IMR-90 (cell line): ENCODE measurements around the gene KCNAB1. TPM values are rescaled to one million over a fixed set of nuclear protein-coding genes. Genes with fewer than 3 reads are reported as not detected.

Source experiments
- ATAC-seq: fragments of 200-7000 bp; cut with Tn5 transposase; 2 replicates; pipeline ENCODE4 v1.9.1; 2020; ENCODE audit warnings: low read depth, mild to moderate bottlenecking, moderate library complexity
- BruUV-seq: library from RNA; stranded (reverse); fragments of 400-500 nt; replicated peaks from 2 replicates; lab custom pipeline; 2021; lab: Mats Ljungman, UMichigan
- CTCF ChIA-PET: fragments of 300-600 bp; formaldehyde crosslinking; extraction: SDS; loops from one replicate; lab custom pipeline; 2021; ENCODE audit warnings: antibody characterized with exemption; lab: Yijun Ruan, JAX
- POLR2A ChIA-PET: fragments of 300-600 bp; sonication (Branson Sonifier 250); formaldehyde crosslinking; loops from one replicate; lab custom pipeline; 2022; ENCODE audit warnings: antibody characterized with exemption; ENCODE audit not compliant: unreplicated experiment; lab: Charles Lee
- DNase-seq: peaks from one replicate; pipeline ENCODE4 v3.0.0; 2013
- H2AFZ ChIP-seq: replicated peaks from 2 replicates; pipeline ENCODE3; 2013; ENCODE audit warnings: low read length, mild to moderate bottlenecking; ENCODE audit not compliant: poor library complexity
- H2AK5ac ChIP-seq: 2 replicates; pipeline ENCODE4 v1.6.1; 2013; ENCODE audit warnings: low read depth, low read length, inconsistent platforms
- H2AK9ac ChIP-seq: replicated peaks from 2 replicates; pipeline ENCODE3; 2013; ENCODE audit warnings: mild to moderate bottlenecking, low read depth, low read length, moderate library complexity; ENCODE audit not compliant: poor library complexity
- H2BK120ac ChIP-seq: 2 replicates; pipeline ENCODE4 v1.6.1; 2013; ENCODE audit warnings: low read depth, low read length, inconsistent platforms
- H2BK15ac ChIP-seq: 3 replicates; pipeline ENCODE4 v1.6.1; 2013; ENCODE audit warnings: low read depth, low read length, inconsistent platforms
- H2BK20ac ChIP-seq: 2 replicates; pipeline ENCODE4 v1.6.1; 2013; ENCODE audit warnings: low read depth, mild to moderate bottlenecking, inconsistent platforms, low read length, moderate library complexity
- H2BK5ac ChIP-seq: 2 replicates; pipeline ENCODE4 v1.6.1; 2013; ENCODE audit warnings: mild to moderate bottlenecking, low read depth, low read length, inconsistent platforms; ENCODE audit not compliant: poor library complexity, severe bottlenecking
- H3K14ac ChIP-seq: replicated peaks from 2 replicates; pipeline ENCODE4 v1.6.1; 2013; ENCODE audit warnings: low read depth, low read length, inconsistent platforms
- H3K18ac ChIP-seq: 2 replicates; pipeline ENCODE4 v1.6.1; 2013; ENCODE audit warnings: low read depth, low read length, control low read depth
- H3K23ac ChIP-seq: 2 replicates; pipeline ENCODE4 v1.6.1; 2013; ENCODE audit warnings: low read depth, low read length, inconsistent platforms
- H3K27ac ChIP-seq: 2 replicates; pipeline ENCODE4 v1.5.1; 2013; ENCODE audit warnings: mild to moderate bottlenecking, control low read depth, low read length; ENCODE audit not compliant: insufficient read depth
- H3K27me3 ChIP-seq: 2 replicates; pipeline ENCODE4 v1.6.1; 2013; ENCODE audit warnings: low read length; ENCODE audit not compliant: control insufficient read depth, insufficient read depth
- H3K36me3 ChIP-seq: 2 replicates; pipeline ENCODE4 v1.6.1; 2013; ENCODE audit warnings: low read length, mixed read lengths; ENCODE audit not compliant: control insufficient read depth, insufficient read depth
- H3K4ac ChIP-seq: 2 replicates; pipeline ENCODE4 v1.6.1; 2013; ENCODE audit warnings: low read depth, low read length, inconsistent platforms
- H3K4me1 ChIP-seq: 2 replicates; pipeline ENCODE4 v1.6.1; 2013; ENCODE audit warnings: low read length, mixed read lengths; ENCODE audit not compliant: control insufficient read depth, insufficient read depth
- H3K4me2 ChIP-seq: 2 replicates; pipeline ENCODE4 v1.6.1; 2013; ENCODE audit warnings: low read depth, mild to moderate bottlenecking, control low read depth, low read length, moderate library complexity
- H3K4me3 ChIP-seq: 2 replicates; pipeline ENCODE4 v1.5.1; 2013; ENCODE audit warnings: low read depth, mild to moderate bottlenecking, control low read depth, low read length, moderate library complexity; ENCODE audit not compliant: insufficient read depth
- H3K56ac ChIP-seq: 2 replicates; pipeline ENCODE4 v1.6.1; 2013; ENCODE audit warnings: low read length, inconsistent platforms; ENCODE audit not compliant: insufficient read depth; ENCODE audit errors: extremely low read depth
- H3K79me1 ChIP-seq, 2 experiments: 2 replicates each; pipeline ENCODE4 v1.6.1; 2013; ENCODE audit warnings: low read length in 2 of 2, inconsistent platforms in 1 of 2, low read depth in 1 of 2
- H3K9ac ChIP-seq: 2 replicates; pipeline ENCODE4 v1.6.1; 2013; ENCODE audit warnings: low read depth, low read length, control low read depth
- H3K9me1 ChIP-seq: 2 replicates; pipeline ENCODE4 v1.6.1; 2013; ENCODE audit warnings: low read length, inconsistent platforms; ENCODE audit not compliant: insufficient read depth
- H3K9me3 ChIP-seq: 2 replicates; pipeline ENCODE4 v1.6.1; 2013; ENCODE audit warnings: low read length; ENCODE audit not compliant: control insufficient read depth, insufficient read depth
- H4K20me1 ChIP-seq: 2 replicates; pipeline ENCODE4 v1.6.1; 2013; ENCODE audit warnings: low read length, inconsistent platforms; ENCODE audit not compliant: insufficient read depth
- H4K5ac ChIP-seq: 2 replicates; pipeline ENCODE4 v1.6.1; 2013; ENCODE audit warnings: mild to moderate bottlenecking, low read depth, low read length, control low read depth
- H4K8ac ChIP-seq, 2 experiments: 2 replicates each; pipeline ENCODE4 v1.6.1; 2013; ENCODE audit warnings: low read depth in 2 of 2, low read length in 2 of 2, control low read depth in 1 of 2, inconsistent platforms in 1 of 2
- H4K91ac ChIP-seq: 2 replicates; pipeline ENCODE4 v1.6.1; 2013; ENCODE audit warnings: low read depth, low read length, inconsistent platforms; ENCODE audit not compliant: insufficient read depth
- BHLHE40 ChIP-seq: fragments of 150-350 bp; IDR thresholded peaks from 2 replicates; pipeline ENCODE4 v1.6.1; 2016; ENCODE audit warnings: mild to moderate bottlenecking, low read depth, low read length
- CEBPB ChIP-seq: IDR thresholded peaks from 2 replicates; pipeline ENCODE4 v1.6.1; 2012; ENCODE audit warnings: low read depth, low read length, improper control_type of control experiment
- CHD1 ChIP-seq: IDR thresholded peaks from 2 replicates; pipeline ENCODE4 v1.6.1; 2012; ENCODE audit warnings: low read depth, low read length, improper control_type of control experiment
- FOS ChIP-seq: fragments of 150-350 bp; IDR thresholded peaks from 2 replicates; pipeline ENCODE4 v1.6.1; 2016; ENCODE audit warnings: low read depth, low read length
- MAFK ChIP-seq: IDR thresholded peaks from 2 replicates; pipeline ENCODE4 v1.6.1; 2012; ENCODE audit warnings: low read depth, low read length, improper control_type of control experiment
- MAZ ChIP-seq: IDR thresholded peaks from 2 replicates; pipeline ENCODE4 v1.6.1; 2012; ENCODE audit warnings: low read depth, mild to moderate bottlenecking, low read length, improper control_type of control experiment, moderate library complexity, borderline replicate concordance
- MXI1 ChIP-seq: IDR thresholded peaks from 2 replicates; pipeline ENCODE4 v1.6.1; 2012; ENCODE audit warnings: low read depth, mild to moderate bottlenecking, low read length, moderate library complexity, borderline replicate concordance
- NFE2L2 ChIP-seq: fragments of 150-350 bp; IDR thresholded peaks from 2 replicates; pipeline ENCODE4 v1.6.1; 2016; ENCODE audit warnings: low read depth, mild to moderate bottlenecking, low read length
- POLR2A ChIP-seq: IDR thresholded peaks from 2 replicates; pipeline ENCODE4 v1.6.1; 2012; ENCODE audit warnings: mild to moderate bottlenecking, low read depth, low read length
- RAD21 ChIP-seq: IDR thresholded peaks from 2 replicates; pipeline ENCODE4 v1.6.1; 2012; ENCODE audit warnings: low read length, improper control_type of control experiment
- RCOR1 ChIP-seq: IDR thresholded peaks from 2 replicates; pipeline ENCODE4 v1.6.1; 2012; ENCODE audit warnings: mild to moderate bottlenecking, low read length, improper control_type of control experiment; ENCODE audit not compliant: insufficient replicate concordance
- RFX5 ChIP-seq: IDR thresholded peaks from 2 replicates; pipeline ENCODE4 v1.8.0; 2012; ENCODE audit warnings: low read depth, mild to moderate bottlenecking, low read length, moderate library complexity
- SMC3 ChIP-seq: fragments of 150-350 bp; IDR thresholded peaks from 2 replicates; pipeline ENCODE4 v1.6.1; 2016; ENCODE audit warnings: low read depth, mild to moderate bottlenecking, antibody characterized with exemption, low read length, moderate library complexity
- dilution Hi-C: fragments of 300-500 bp; cut with HindIII; formaldehyde crosslinking; loops from one replicate; pipeline ENCODE4 v1.14.3; 2018; ENCODE audit warnings: low sequenced_read_pairs; ENCODE audit not compliant: unreplicated experiment
- in situ Hi-C: fragments of 300-500 bp; cut with MboI; formaldehyde crosslinking; loops from 3 replicates; pipeline ENCODE4 v1.14.3; 2019; ENCODE audit warnings: low sequenced_read_pairs, inconsistent platforms, mixed read lengths
- intact Hi-C: fragments of 100-400 bp; cut with micrococcal nuclease; formaldehyde crosslinking; loops from 2 replicates; pipeline ENCODE4 v1.10.0; 2022
- polyA plus RNA-seq, 3 experiments: library from polyadenylated mRNA; depleted of rRNA; stranded (reverse); fragments of >200 nt; gene quantifications; 2 replicates each; pipeline ENCODE4 v1.2.3, GENCODE V29; 2012; ENCODE audit warnings: low replicate concordance in 1 of 3
- total RNA-seq: library from RNA; depleted of rRNA; stranded (reverse); fragments of >200 nt; gene quantifications from 2 replicates; pipeline ENCODE4 v1.2.3, GENCODE V29; 2012
- TF ChIP-seq, protein P1 (sequence below): fragments of 150-350 bp; IDR thresholded peaks from 2 replicates; pipeline ENCODE4 v1.6.1; 2016; ENCODE audit warnings: low read depth, mild to moderate bottlenecking, low read length, moderate library complexity, borderline replicate concordance
- TF ChIP-seq, protein P2 (sequence below): conservative IDR thresholded peaks from 2 replicates; pipeline ENCODE4 v1.5.1; 2012; ENCODE audit warnings: mild to moderate bottlenecking, low read depth, low read length, improper control_type of control experiment
- TF ChIP-seq, protein P3 (sequence below): fragments of 150-350 bp; IDR thresholded peaks from 2 replicates; pipeline ENCODE4 v1.6.1; 2017; ENCODE audit warnings: mild to moderate bottlenecking, antibody characterized with exemption, low read length, low read depth

KCNAB1 gene
- total and polyA plus RNA-seq, 2 of the 4 experiments (the other 2 are of a cell fraction): under 0.01 to 0.07 TPM

DNA sequence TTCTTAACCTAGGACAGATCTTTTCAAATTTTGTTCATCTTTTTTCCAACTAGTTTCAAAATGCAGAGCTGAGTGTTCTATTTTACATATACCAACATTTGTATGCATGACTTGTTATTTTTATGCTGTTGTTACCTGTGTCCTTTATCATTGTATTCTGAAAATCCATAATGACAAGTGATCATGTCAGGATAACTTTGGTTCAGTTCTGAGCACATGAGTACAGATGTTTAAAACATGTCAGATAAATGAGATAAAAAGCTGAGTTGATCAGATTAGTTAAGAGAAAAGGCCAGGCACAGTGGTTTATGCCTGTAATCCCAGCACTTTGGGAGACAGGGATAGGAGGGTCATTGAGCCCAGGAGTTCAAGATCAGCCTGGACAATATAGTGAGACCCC, 229.6 kb downstream of the KCNAB1 start:
- H3K4me3 ChIP-seq: no peak overlapping the region
- H2BK120ac ChIP-seq: no peak overlapping the region
- no peak for DNase-seq
- POLR2A ChIA-PET: no interaction called here
- no peak overlapping the region for H2BK5ac ChIP-seq
- no peak overlapping the region for H2BK15ac ChIP-seq
- H3K27me3 ChIP-seq: peaks cover 3% of the 10 kb centered on the region; the same call in 1 of the 2 replicates
- no peak overlapping the region for H3K18ac ChIP-seq
- no peak for ATAC-seq
- H3K27ac ChIP-seq: no peak overlapping the region
- CTCF ChIA-PET: interaction anchor here (0.8 kb wide), 1 partner anchor 11 kb away, joined by 3 read pairs; no protein-coding TSS in a partner anchor
- no peaks in the 10 kb centered on the region for H3K9me3 ChIP-seq
- no peak overlapping the region for H3K23ac ChIP-seq
- no peak overlapping the region for H2AFZ ChIP-seq
- no peaks in the 10 kb centered on the region for H3K9me1 ChIP-seq
- H3K14ac ChIP-seq: no peak overlapping the region
- H4K8ac ChIP-seq: no peak overlapping the region
- no peak for TF ChIP-seq CHD1
- no peak for TF ChIP-seq CEBPB
- no peak for TF ChIP-seq BHLHE40
- TF ChIP-seq NFE2L2: no peak
- no peak for TF ChIP-seq FOS
- no peak for TF ChIP-seq RFX5
- TF ChIP-seq, protein P1, sequence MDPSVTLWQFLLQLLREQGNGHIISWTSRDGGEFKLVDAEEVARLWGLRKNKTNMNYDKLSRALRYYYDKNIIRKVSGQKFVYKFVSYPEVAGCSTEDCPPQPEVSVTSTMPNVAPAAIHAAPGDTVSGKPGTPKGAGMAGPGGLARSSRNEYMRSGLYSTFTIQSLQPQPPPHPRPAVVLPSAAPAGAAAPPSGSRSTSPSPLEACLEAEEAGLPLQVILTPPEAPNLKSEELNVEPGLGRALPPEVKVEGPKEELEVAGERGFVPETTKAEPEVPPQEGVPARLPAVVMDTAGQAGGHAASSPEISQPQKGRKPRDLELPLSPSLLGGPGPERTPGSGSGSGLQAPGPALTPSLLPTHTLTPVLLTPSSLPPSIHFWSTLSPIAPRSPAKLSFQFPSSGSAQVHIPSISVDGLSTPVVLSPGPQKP: no peak
- no peak for TF ChIP-seq RAD21
- TF ChIP-seq RCOR1: no peak
- TF ChIP-seq, protein P2, sequence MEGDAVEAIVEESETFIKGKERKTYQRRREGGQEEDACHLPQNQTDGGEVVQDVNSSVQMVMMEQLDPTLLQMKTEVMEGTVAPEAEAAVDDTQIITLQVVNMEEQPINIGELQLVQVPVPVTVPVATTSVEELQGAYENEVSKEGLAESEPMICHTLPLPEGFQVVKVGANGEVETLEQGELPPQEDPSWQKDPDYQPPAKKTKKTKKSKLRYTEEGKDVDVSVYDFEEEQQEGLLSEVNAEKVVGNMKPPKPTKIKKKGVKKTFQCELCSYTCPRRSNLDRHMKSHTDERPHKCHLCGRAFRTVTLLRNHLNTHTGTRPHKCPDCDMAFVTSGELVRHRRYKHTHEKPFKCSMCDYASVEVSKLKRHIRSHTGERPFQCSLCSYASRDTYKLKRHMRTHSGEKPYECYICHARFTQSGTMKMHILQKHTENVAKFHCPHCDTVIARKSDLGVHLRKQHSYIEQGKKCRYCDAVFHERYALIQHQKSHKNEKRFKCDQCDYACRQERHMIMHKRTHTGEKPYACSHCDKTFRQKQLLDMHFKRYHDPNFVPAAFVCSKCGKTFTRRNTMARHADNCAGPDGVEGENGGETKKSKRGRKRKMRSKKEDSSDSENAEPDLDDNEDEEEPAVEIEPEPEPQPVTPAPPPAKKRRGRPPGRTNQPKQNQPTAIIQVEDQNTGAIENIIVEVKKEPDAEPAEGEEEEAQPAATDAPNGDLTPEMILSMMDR: no peak
- TF ChIP-seq MAFK: no peak
- no peak for TF ChIP-seq MXI1
- TF ChIP-seq, protein P3, sequence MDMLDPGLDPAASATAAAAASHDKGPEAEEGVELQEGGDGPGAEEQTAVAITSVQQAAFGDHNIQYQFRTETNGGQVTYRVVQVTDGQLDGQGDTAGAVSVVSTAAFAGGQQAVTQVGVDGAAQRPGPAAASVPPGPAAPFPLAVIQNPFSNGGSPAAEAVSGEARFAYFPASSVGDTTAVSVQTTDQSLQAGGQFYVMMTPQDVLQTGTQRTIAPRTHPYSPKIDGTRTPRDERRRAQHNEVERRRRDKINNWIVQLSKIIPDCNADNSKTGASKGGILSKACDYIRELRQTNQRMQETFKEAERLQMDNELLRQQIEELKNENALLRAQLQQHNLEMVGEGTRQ: no peak
- TF ChIP-seq POLR2A: no peak
- TF ChIP-seq SMC3: no peak
- no peak for TF ChIP-seq MAZ
- H4K91ac ChIP-seq: no peak overlapping the region
- no peak overlapping the region for H3K9ac ChIP-seq
- H3K56ac ChIP-seq: no peak overlapping the region
- no peak overlapping the region for H3K4me2 ChIP-seq
- no peaks in the 10 kb centered on the region for H3K79me1 ChIP-seq
- H2AK9ac ChIP-seq: no peak overlapping the region
- H4K20me1 ChIP-seq: no peaks in the 10 kb centered on the region
- in situ Hi-C loops: no loop called here
- H2BK20ac ChIP-seq: no peak overlapping the region
- H3K36me3 ChIP-seq: no peaks in the 10 kb centered on the region
- intact Hi-C loops: loop anchor here (5.0 kb wide), 1 partner anchor 527 kb away; no protein-coding TSS in a partner anchor
- no peak overlapping the region for H4K5ac ChIP-seq
- dilution Hi-C loops: no loop called here
- no TSS peak for BruUV-seq
- no peaks in the 10 kb centered on the region for H3K4me1 ChIP-seq
- H3K4ac ChIP-seq: no peak overlapping the region
- H2AK5ac ChIP-seq: no peak overlapping the region
